GM21786 (cell line): ENCODE data around the gene STAMBP.

Experiments used
- ATAC-seq: cut with Tn5 transposase; IDR thresholded peaks from one replicate; pipeline ENCODE4 v1.9.1; 2021; ENCODE audit not compliant: unreplicated experiment

The STAMBP gene

GRCh38 chr2:73922681-73923080 lies 93.9 kb downstream of the STAMBP start:
- ATAC-seq = no peak
